SU-DHL-6 (cell line): ENCODE data around the gene ADGRD1.

ENCODE experiments used
- H2AFZ ChIP-seq: fragments of 200-600 bp; sonication (generic); 2 replicates; pipeline ENCODE4 v1.6.1; 2014; ENCODE audit warnings: low read depth, mild to moderate bottlenecking, moderate library complexity, mixed read lengths, antibody characterized with exemption, low read length; ENCODE audit not compliant: severe bottlenecking
- H3F3A ChIP-seq: fragments of 200-600 bp; shearing (Covaris generic); 2 replicates; pipeline ENCODE4 v1.6.0; 2016; ENCODE audit warnings: antibody characterized with exemption, mild to moderate bottlenecking; ENCODE audit not compliant: insufficient read depth
- H3K27ac ChIP-seq: fragments of 200-600 bp; sonication (generic); 2 replicates; pipeline ENCODE4 v1.5.1; 2016; ENCODE audit warnings: low read depth, mild to moderate bottlenecking, low read length, moderate library complexity, mixed read lengths
- H3K27me3 ChIP-seq: fragments of 200-600 bp; sonication (generic), shearing (Covaris generic); 2 replicates; pipeline ENCODE4 v1.6.0; 2014; ENCODE audit warnings: mild to moderate bottlenecking, low read length
- H3K36me3 ChIP-seq: fragments of 200-600 bp; sonication (generic); 2 replicates; pipeline ENCODE4 v1.6.1; 2014; ENCODE audit warnings: mild to moderate bottlenecking, low read length, mixed read lengths
- H3K4me2 ChIP-seq: fragments of 300-600, 200-600 bp; shearing (Covaris generic), sonication (generic); 2 replicates; pipeline ENCODE4 v1.6.0; 2014; ENCODE audit warnings: low read length, low read depth, mild to moderate bottlenecking; ENCODE audit not compliant: poor library complexity, severe bottlenecking
- H3K4me3 ChIP-seq: fragments of 200-600 bp; sonication (generic); 2 replicates; pipeline ENCODE4 v1.5.1; 2014; ENCODE audit warnings: antibody characterized with exemption, low read length, mild to moderate bottlenecking, mixed read lengths; ENCODE audit not compliant: insufficient read depth, poor library complexity, severe bottlenecking
- H3K79me2 ChIP-seq: fragments of 200-600 bp; sonication (generic); 2 replicates; pipeline ENCODE4 v1.6.1; 2014; ENCODE audit warnings: mild to moderate bottlenecking, low read length, moderate library complexity; ENCODE audit not compliant: insufficient read depth
- H3K9ac ChIP-seq: fragments of 200-600 bp; sonication (generic); 2 replicates; pipeline ENCODE4 v1.7.0; 2014; ENCODE audit warnings: mild to moderate bottlenecking, low read length
- H3K9me2 ChIP-seq: fragments of 200-600 bp; sonication (generic); replicated peaks from 2 replicates; pipeline ENCODE4 v1.6.1; 2014; ENCODE audit warnings: low read length; ENCODE audit not compliant: insufficient read depth
- H3K9me3 ChIP-seq: fragments of 200-600 bp; sonication (generic); 2 replicates; pipeline ENCODE4 v1.6.1; 2014; ENCODE audit warnings: low read length, mixed read lengths; ENCODE audit not compliant: insufficient read depth
- H4K20me1 ChIP-seq: fragments of 200-600 bp; sonication (generic); 2 replicates; pipeline ENCODE4 v1.6.1; 2014; ENCODE audit warnings: low read depth, mild to moderate bottlenecking, antibody characterized with exemption, low read length, moderate library complexity, mixed read lengths
- EZH2phosphoT487 ChIP-seq: fragments of 200-600 bp; sonication (generic), shearing (Covaris generic); conservative IDR thresholded peaks from 2 replicates; pipeline ENCODE4 v1.6.1; 2018; ENCODE audit warnings: mild to moderate bottlenecking, antibody characterized with exemption, low read length, moderate library complexity, mixed read lengths
- TF ChIP-seq, protein P1 (sequence below): fragments of 200-600 bp; sonication (generic); IDR thresholded peaks from one replicate; pipeline ENCODE4 v1.5.1; 2017; ENCODE audit warnings: antibody characterized with exemption, mild to moderate bottlenecking, low read length, moderate library complexity; ENCODE audit not compliant: insufficient read depth, poor library complexity, severe bottlenecking

The ADGRD1 gene

DNA sequence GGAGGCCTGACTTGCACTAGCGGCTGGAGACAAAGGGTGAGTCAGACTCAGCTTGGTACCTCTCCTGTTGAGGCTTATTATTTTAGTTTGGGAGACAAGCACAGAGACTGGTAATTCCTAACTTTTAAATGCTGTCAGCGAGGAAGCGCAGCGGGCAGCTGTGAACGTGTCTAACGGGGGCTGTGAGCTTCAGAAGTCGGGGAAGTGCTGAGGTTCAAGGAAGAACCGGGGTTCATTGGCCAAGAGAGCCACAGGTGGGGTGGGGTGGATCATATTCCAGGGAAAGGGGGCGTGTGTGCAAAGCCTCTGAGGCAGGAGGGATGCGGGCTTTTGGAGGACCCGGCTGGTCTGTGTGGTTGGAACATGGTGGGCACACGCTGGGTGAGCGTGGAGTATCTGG, 36.1 kb upstream of the ADGRD1 start:
- no peak overlapping the region for H3K9ac ChIP-seq
- H3K4me2 ChIP-seq, result no peak overlapping the region

DNA sequence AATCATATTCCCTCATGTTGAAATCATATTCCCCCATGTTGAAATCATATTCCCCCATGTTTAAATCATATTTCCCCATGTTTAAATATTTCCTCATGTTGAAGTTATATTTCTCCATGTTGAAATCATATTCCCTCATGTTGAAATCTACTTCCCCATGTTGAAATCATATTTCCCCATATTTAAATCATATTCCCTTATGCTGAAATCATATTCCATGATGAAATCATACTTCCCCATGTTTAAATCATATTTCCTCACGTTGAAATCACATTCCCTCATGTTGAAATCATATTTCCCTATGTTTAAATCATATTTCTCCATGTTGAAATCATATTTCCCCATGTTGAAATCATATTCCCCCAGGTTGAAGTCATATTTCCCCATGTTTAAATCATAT, 34.6 kb upstream of the ADGRD1 start:
- no peak overlapping the region for H2AFZ ChIP-seq
- TF ChIP-seq, protein P1, sequence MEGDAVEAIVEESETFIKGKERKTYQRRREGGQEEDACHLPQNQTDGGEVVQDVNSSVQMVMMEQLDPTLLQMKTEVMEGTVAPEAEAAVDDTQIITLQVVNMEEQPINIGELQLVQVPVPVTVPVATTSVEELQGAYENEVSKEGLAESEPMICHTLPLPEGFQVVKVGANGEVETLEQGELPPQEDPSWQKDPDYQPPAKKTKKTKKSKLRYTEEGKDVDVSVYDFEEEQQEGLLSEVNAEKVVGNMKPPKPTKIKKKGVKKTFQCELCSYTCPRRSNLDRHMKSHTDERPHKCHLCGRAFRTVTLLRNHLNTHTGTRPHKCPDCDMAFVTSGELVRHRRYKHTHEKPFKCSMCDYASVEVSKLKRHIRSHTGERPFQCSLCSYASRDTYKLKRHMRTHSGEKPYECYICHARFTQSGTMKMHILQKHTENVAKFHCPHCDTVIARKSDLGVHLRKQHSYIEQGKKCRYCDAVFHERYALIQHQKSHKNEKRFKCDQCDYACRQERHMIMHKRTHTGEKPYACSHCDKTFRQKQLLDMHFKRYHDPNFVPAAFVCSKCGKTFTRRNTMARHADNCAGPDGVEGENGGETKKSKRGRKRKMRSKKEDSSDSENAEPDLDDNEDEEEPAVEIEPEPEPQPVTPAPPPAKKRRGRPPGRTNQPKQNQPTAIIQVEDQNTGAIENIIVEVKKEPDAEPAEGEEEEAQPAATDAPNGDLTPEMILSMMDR, result no peak
- TF ChIP-seq EZH2phosphoT487, result no peak
- no peaks in the 10 kb centered on the region for H3K27me3 ChIP-seq
- no peaks in the 10 kb centered on the region for H3F3A ChIP-seq
- no peaks in the 10 kb centered on the region for H4K20me1 ChIP-seq
- H3K4me3 ChIP-seq, result no peak overlapping the region
- no peak overlapping the region for H3K4me2 ChIP-seq
- no peaks in the 10 kb centered on the region for H3K9me2 ChIP-seq
- H3K9ac ChIP-seq, result no peak overlapping the region
- no peaks in the 10 kb centered on the region for H3K79me2 ChIP-seq
- no peak overlapping the region for H3K27ac ChIP-seq
- no peaks in the 10 kb centered on the region for H3K9me3 ChIP-seq
- H3K36me3 ChIP-seq, result no peaks in the 10 kb centered on the region

More for the DNA sequence above, 36.1 kb upstream of the ADGRD1 start:
- no peaks in the 10 kb centered on the region for H3F3A ChIP-seq
- H3K27ac ChIP-seq, result no peak overlapping the region
- no peaks in the 10 kb centered on the region for H3K9me2 ChIP-seq
- no peak overlapping the region for H2AFZ ChIP-seq
- no peaks in the 10 kb centered on the region for H4K20me1 ChIP-seq
- H3K79me2 ChIP-seq, result no peaks in the 10 kb centered on the region
- no peaks in the 10 kb centered on the region for H3K36me3 ChIP-seq
- H3K9me3 ChIP-seq, result no peaks in the 10 kb centered on the region
- no peaks in the 10 kb centered on the region for H3K27me3 ChIP-seq
- H3K4me3 ChIP-seq, result no peak overlapping the region
- TF ChIP-seq, protein P1, result no peak
- TF ChIP-seq EZH2phosphoT487, result no peak

DNA sequence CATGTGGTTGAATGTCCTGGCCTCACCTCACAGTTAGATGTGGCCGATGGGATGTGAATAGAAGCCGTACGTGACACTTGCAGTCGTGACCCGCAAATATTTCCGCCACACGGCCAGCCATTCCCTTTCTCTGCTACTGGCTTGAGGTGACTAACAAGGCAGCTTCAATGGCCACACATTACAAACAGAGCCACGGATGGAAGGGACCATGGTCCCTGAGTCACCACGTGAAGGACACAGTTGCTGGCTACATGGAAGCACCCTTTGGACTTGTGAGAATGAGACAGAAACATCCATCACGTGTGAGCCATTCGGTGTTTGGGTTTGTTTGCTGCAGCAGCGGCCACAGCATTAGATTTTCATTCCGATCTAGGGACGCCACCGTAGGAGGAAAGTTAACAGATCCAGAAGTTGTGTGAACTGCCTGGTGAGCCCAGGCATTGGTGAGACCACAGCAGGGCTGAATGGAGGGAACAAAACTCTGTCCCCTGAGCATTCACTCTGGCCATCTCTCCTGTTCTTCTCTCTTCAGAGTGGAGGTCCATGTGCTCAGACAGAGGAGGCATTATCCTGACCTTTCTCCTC, 33.5 kb upstream of the ADGRD1 start:
- Histone ChIP-seq H3K79me2 (no peaks in the 10 kb centered on the region), H3K27ac (no peak overlapping the region), H3K9me3 (no peaks in the 10 kb centered on the region), H3K9me2 (no peaks in the 10 kb centered on the region), H3K36me3 (no peaks in the 10 kb centered on the region), H2AFZ (no peak overlapping the region), H3F3A (no peaks in the 10 kb centered on the region), H3K4me3 (no peak overlapping the region), H3K4me2 (no peak overlapping the region), H4K20me1 (no peaks in the 10 kb centered on the region), H3K9ac (no peak overlapping the region), H3K27me3 (no peaks in the 10 kb centered on the region)
- TF ChIP-seq, protein P1, result no peak
- TF ChIP-seq EZH2phosphoT487, result no peak
